Activated effector memory CD4-positive, alpha-beta T cell treated with Interleukin-2 at 50 U/mL for 16 hours (primary cell): ENCODE data around the gene MAST4.

Source experiments
- DNase-seq: peaks from one replicate; pipeline ENCODE4 v3.0.0-alpha.2; 2020

MAST4 gene

GRCh38 chr5:66851306-66851705 is 255.1 kb downstream of the MAST4 start:
- no peak for DNase-seq

- DNase-seq = no peak
These were observed 258.2 kb downstream of the MAST4 start for GRCh38 chr5:66854416-66854815.

DNA sequence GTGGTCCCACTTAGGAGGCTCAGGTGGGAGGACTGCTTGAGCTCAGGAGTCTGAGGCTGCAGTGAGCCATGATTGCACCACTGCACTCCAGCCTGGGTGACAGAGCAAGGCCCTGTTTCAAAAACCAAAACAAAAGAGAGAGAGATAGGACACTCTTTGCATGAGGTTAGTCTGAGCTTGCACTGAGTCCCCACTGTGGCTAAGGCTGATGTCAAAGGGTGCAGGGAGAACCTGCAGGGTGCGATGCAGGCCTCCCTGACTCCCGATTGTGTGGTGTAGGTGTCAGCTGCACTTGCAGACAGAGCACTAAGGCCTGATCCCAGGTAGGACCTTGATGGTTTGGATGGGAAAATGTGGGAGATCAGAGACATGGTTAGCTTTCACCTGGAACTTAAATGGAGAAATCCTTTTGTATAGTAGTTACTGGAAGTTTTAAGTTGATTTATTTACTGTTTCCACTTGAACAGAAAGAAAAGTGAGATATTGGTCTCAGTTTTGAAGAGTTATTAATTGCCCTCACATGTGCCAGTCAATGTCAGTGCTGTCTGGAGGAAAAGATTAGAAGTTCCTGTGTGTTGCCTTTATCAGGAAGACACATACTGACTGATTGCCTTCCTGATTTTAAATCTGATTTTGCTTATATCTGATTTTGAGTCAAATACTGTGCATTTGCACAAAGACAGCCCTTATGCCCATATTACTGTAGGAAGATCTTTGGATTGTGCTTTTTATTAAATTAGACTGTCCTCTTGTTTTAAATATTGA is 260.0 kb downstream of the MAST4 start:
- DNase-seq = no peak

GRCh38 chr5:66859526-66859925 is 263.3 kb downstream of the MAST4 start:
- no peak for DNase-seq

- no peak for DNase-seq
These were observed 264.2 kb downstream of the MAST4 start for GRCh38 chr5:66860199-66860975.

GRCh38 chr5:66861402-66861801 is 265.2 kb downstream of the MAST4 start:
- no peak for DNase-seq

- no peak for DNase-seq
These were observed 265.8 kb downstream of the MAST4 start for GRCh38 chr5:66862020-66862419.

DNA sequence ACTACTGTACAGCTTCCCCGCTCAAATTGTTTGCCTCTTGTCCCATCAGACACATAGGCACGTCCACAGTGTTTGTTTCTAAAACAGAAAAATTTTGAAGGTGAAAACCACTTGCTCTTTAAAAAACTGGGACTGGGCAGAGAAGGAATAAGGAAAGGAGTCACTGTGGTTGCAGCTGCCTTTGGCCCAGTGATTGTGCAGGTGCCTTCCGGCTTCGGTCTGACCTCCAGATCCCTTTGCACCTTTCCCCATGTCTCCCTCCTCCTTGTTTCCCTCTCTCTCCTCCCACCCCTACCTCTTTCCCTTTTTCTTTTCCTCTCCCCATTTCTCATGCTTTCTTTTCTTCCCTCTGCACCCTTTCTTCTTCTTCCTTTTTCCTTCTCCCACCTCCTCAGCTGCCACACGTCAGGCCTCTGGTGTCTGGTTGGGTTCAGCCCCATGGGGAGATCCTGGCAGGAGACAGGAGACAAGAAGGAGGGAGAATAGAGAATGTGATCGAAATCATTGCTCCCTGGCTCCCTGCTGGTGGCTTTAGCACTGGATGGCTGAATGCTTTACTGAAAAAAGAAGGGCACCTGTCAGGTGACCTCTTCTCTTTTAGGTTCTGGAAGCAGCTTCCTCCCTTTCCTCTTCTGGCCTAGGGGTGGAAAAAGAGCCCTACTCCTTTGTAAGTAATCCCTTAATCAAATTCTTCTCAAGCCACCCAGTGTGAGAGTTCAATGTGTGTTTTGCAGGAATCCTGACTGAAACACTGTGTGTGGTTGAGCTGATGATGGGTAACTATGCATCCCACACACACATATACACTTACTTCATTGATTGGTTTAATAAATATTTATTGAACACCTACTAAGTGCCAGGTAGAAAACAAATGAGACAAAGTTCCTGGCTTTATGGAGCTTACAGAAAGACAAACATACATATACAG is 267.3 kb downstream of the MAST4 start:
- no peak for DNase-seq

DNA sequence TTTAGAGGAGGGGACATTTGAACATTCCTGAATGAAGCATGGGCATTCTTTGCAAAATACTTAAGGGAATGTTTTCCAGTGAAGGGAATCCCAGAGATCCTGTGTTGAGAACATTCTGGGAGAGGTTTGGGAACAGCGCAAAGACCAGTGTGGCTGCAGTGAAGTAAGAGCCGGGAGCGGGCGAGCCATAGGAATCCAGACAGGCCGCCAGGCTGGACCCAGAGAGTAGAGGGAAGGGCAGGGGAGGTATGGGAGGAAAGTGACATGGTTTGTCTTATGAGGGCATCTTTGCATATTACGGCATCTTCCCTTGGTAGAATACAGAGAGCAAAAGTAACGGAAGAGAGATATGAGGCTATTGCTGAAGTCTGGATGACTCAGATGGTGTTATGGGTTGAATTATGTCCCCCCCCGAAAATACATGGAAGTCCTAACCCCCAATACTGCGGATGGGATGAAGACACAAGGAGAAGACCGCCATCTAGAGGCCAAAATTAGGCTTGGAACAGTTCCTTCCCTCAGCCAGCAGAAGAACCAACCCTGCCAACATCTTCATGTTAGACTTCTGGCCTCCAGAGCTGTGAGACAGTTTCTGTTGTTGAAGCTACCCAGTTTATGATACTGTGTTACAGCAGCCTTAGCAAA is 268.2 kb downstream of the MAST4 start:
- DNase-seq = no peak

GRCh38 chr5:66867618-66868322 is 271.6 kb downstream of the MAST4 start:
- no peak for DNase-seq

DNA sequence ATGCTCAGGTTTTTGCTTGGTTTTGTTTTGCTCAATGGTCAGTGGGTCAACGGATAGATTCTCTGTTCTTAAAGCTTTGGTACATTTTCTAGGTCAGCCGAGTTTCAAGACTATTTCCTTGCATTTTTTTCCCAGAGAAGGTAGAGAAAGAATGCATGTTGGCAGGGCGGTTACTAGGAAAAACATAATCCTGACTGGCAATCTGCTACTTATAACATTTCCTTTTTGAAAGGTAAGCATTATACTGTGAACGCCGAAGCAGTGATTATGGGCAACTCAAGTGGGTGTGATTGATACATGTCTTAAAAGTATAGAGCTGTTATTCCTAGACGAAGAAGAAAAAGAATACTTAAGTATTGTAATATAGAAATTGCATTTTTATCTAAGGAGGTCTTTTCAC is 273.2 kb downstream of the MAST4 start:
- no peak for DNase-seq

GRCh38 chr5:66870708-66871107 is 274.5 kb downstream of the MAST4 start:
- DNase-seq = no peak

DNA sequence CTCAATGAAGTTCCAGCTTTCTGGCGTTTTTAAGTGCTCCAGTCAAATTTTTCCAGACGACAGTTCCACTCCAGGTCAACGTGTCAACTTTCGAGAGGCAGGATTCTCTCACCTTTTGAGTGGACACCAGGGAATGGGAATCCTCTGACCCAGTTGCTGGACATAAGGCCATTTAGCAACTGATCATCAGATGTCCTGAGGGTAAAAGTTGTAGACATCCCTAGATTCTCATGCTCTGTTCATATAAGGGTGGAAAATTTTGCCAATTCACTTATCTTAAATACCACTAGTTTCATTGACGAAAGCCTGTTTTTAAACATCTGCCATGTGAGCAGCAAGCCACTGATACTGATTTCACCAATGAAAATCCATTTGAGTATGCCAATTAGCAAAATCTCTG is 275.5 kb downstream of the MAST4 start:
- DNase-seq = no peak

DNA sequence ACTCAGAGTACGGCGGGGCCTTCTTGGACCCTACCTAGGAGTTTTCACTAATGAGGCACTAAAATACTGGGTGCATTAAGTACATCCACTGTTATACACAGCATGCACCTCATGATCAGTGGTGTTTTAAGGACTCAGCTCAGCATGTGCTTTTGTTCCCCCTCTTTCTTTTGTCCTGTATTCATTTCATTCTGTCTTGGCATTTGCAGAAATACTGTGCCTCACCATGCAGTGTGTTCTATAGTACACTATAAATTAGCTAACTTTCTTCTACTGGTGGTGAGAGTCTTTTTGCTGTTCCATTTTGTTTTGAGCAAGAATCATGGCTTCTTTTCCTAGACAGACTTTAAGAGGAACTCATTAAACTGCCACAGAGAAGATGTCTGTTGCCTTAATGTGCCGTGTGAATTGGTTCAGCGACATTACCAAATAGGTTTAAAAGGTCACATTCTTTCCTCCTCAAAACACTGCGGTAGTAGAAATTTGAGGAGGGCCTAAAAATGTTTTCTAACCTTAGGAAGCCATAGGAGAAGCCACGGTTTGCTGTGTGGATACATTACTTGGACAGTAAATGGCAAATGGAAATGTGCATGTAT is 276.6 kb downstream of the MAST4 start:
- DNase-seq = no peak

- no peak for DNase-seq
These were observed 277.8 kb downstream of the MAST4 start for GRCh38 chr5:66874004-66874403.

GRCh38 chr5:66875315-66875714 is 279.1 kb downstream of the MAST4 start:
- no peak for DNase-seq

DNA sequence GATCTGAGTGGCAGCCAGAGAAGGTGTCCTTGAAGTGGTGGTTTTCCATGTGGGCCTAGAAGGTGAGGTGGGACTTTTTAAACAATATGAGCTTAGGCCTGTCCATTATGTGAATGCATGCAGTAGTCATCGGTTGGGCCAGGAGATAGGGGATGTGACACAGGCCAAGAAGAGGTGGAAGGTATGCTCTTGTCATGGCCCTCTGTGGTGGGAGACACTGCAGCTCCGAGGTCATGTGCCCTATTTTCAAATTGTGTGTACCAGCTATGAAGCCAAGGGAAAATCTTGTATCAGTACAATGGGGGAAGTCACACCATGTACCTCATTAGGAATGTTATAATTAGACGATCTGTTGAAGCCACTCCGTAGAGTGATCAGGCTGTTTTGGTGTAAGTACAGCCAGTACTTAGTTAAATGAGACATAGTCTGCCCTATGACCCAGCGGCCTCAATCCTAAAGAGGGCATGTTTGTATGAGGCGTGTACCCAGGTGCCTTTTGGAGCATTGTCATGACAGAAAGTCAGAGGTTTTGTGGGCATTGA is 280.1 kb downstream of the MAST4 start:
- DNase-seq = no peak

GRCh38 chr5:66877843-66878242 is 281.6 kb downstream of the MAST4 start:
- no peak for DNase-seq

DNA sequence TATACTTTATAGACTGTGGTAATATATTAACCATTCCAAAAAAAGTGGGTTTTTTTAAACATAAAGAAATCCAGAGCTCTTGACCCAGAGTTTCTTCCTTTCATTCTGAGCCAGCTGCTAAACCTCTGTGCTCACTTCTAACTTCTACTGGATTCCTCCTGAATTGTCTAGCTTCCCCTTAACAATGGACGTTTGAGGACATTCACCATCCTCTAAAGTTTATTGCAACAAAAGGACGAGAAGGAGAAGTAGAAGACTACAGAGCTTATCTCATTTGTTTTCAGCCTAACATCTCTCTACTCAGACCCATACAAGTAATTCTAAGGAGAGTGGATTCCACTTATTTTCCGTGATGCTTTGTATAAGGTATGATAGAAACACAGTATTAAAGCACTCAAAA is 284.2 kb downstream of the MAST4 start:
- no peak for DNase-seq

DNA sequence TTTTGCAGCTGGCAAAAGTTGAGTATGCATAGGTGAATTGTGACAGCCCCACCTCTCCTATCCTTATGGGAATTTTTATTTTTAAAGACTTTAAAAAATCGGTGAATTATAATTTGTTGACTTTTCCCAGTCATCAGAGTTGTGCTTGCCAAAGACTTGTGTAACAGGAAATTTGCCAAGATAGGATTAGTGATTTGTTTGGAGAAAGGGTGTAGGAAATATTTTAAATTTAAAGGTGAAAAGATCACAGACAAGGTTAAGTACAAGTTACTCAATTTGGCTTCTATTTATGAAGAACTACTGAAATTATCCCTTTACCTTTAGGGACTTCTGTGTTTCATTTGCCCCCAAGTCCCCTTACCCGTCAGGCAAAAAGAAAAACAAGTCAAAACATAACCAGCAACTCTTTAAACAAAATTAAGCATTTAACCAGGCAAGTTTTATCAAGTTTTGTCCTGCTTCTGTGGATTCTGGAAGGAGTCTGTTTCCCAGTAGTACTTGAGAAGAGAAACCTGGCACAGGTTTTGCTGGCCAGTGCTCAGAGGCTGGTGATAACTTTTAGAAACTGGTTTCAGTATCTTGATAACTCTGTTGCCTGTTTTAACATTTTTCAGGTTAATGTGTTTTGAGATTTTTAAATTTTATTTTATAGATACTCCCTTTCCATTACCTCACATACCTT is 285.4 kb downstream of the MAST4 start:
- no peak for DNase-seq
